LNCaP clone FGC (cell line): ENCODE data around the gene SPART.

Experiments used
- DNase-seq: peaks from one replicate; pipeline ENCODE4 v3.0.0-alpha.2; 2011; ENCODE audit warnings: low read depth
- H3K4me3 ChIP-seq: 2 replicates; pipeline ENCODE4 v1.5.1; 2011; ENCODE audit warnings: mild to moderate bottlenecking, low read depth, low read length, control low read depth
- TF ChIP-seq, protein P1 (sequence below): IDR thresholded peaks from 2 replicates; pipeline ENCODE4 v1.5.1; 2012; ENCODE audit warnings: mild to moderate bottlenecking; ENCODE audit not compliant: control insufficient read depth, insufficient read depth; ENCODE audit errors: extremely low read depth

Gene SPART

GRCh38 chr13:36261011-36261410 is 85.2 kb downstream of the SPART start:
- TF ChIP-seq, protein P1, sequence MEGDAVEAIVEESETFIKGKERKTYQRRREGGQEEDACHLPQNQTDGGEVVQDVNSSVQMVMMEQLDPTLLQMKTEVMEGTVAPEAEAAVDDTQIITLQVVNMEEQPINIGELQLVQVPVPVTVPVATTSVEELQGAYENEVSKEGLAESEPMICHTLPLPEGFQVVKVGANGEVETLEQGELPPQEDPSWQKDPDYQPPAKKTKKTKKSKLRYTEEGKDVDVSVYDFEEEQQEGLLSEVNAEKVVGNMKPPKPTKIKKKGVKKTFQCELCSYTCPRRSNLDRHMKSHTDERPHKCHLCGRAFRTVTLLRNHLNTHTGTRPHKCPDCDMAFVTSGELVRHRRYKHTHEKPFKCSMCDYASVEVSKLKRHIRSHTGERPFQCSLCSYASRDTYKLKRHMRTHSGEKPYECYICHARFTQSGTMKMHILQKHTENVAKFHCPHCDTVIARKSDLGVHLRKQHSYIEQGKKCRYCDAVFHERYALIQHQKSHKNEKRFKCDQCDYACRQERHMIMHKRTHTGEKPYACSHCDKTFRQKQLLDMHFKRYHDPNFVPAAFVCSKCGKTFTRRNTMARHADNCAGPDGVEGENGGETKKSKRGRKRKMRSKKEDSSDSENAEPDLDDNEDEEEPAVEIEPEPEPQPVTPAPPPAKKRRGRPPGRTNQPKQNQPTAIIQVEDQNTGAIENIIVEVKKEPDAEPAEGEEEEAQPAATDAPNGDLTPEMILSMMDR: no peak
- no peak for DNase-seq
- H3K4me3 ChIP-seq: no peak overlapping the region

- no peak for DNase-seq
- H3K4me3 ChIP-seq: no peak overlapping the region
- TF ChIP-seq, protein P1: no peak
Observed at GRCh38 chr13:36259361-36260137, 86.6 kb downstream of the SPART start.

DNA sequence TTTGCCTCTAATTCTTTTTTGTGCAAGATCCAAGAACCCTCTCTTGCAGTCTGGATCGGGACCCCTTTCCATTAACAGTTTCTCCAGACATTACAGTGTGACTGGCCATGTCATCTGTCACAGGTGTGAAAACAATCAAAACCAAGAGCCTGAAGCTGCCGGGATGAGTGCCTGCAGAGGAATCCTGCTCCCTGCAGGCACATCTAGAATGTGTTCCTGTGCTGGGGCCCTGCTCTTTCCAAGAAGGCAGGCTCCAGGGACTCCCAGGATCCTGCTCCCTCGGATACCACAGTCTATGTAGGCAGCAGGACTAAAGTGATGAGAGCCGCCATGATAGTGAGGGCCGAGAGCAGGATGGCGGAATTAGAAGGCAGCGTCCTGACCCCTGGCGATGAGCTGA is 87.4 kb downstream of the SPART start:
- DNase-seq: no peak
- H3K4me3 ChIP-seq: no peak overlapping the region
- TF ChIP-seq, protein P1: no peak
